Lower leg skin (tissue), 4 donors: Measurements from ENCODE around the gene PRPSAP2. TPM values are rescaled to one million over a fixed set of nuclear protein-coding genes. Genes with fewer than 3 reads are reported as not detected.
"Not testable (repeated sequence)": the region's sequence is repeated elsewhere in the genome, so short reads cannot be mapped to it uniquely, and the experiment has no call there.

Experiments used
- DNase-seq, 2 donors: peaks; one replicate each; pipeline ENCODE4 v3.0.0-alpha.2; 2019; ENCODE audit warnings: low spot score in 2 of 2
- H3K4me3 ChIP-seq: fragments of 200-600 bp; sonication (generic); 2 replicates; pipeline ENCODE4 v1.5.1; 2017; ENCODE audit warnings: mild to moderate bottlenecking, low read depth; ENCODE audit not compliant: poor library complexity, severe bottlenecking
- POLR2A ChIP-seq, 2 donors: fragments of 450-650 bp; IDR thresholded peaks; one replicate each; pipeline ENCODE4 v1.6.1; 2016 to 2017; ENCODE audit warnings: antibody characterized with exemption in 2 of 2, mild to moderate bottlenecking in 1 of 2, moderate library complexity in 1 of 2
- WGBS, 2 donors: methylation state at CpG; one replicate each; pipeline ENCODE4 v1.1.5; 2018; 5-methylcytosine and 5-hydroxymethylcytosine counted together
- intact Hi-C: fragments of 100-400 bp; cut with DNase I; formaldehyde crosslinking; loops from one replicate; pipeline ENCODE4 v1.15.0; 2023; ENCODE audit warnings: low total_unique reads
- total RNA-seq, 4 donors: library from RNA; depleted of rRNA; stranded (reverse); fragments of >200 nt; gene quantifications; one replicate each; pipeline ENCODE4 v1.1.0, GENCODE V29; 2016
- TF ChIP-seq, protein P1 (sequence below), 3 donors: fragments of 450-650 bp; IDR thresholded peaks; one replicate each; pipeline ENCODE4 v1.5.1; 2016; ENCODE audit warnings: antibody characterized with exemption in 3 of 3, mild to moderate bottlenecking in 3 of 3, moderate library complexity in 2 of 3

PRPSAP2 gene
- total RNA-seq, 4 donors from 2014 or later, result 16.3 to 27.3 (median 23.0) TPM

DNA sequence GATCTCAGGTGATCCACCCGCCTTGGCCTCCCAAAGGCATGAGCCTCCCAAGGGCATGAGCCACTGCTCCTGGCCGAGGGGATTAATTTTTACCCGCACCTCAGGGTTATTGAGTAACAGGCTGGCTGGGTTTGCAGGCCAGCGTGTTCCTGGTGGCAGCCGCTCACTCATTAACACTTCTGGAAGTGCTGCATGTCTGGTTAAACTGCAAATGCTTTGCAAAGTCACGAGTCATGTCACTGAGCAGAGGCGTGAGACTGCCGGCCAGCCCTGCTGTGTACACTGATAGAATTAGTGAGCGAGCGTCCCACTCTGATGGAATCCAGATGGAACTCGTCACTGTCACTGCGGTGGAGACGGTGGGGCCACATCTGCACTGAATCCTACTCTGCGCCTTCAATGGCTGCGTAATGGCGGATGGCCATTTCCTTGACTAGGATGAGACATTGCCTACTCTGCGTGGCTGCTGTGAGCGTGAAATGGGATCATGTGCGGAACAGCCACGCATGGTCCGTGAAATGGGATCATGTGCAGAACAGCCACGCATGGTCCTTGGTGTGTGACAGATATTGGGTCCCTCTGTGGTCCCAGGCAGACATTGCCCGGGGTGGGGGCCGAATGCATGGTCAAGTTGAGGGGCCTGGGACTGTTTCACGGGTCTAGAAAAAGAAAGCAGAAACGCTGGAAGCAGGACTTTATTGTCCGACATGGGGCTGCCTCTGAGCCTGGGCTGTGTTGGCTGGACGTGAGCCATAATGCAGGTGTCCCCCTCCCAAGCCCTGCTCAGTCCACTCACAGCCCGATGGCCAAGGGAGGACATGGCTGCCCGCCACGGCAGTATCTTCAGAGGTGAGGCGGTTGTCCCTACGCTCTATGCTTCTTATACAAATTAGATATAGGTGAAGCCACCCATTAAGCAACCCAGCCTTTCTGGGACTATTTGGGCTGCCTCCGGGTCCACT is 93.3 kb downstream of the PRPSAP2 start:
- intact Hi-C loops, result no loop called here
- no peak overlapping the region for H3K4me3 ChIP-seq
- TF ChIP-seq, protein P1, sequence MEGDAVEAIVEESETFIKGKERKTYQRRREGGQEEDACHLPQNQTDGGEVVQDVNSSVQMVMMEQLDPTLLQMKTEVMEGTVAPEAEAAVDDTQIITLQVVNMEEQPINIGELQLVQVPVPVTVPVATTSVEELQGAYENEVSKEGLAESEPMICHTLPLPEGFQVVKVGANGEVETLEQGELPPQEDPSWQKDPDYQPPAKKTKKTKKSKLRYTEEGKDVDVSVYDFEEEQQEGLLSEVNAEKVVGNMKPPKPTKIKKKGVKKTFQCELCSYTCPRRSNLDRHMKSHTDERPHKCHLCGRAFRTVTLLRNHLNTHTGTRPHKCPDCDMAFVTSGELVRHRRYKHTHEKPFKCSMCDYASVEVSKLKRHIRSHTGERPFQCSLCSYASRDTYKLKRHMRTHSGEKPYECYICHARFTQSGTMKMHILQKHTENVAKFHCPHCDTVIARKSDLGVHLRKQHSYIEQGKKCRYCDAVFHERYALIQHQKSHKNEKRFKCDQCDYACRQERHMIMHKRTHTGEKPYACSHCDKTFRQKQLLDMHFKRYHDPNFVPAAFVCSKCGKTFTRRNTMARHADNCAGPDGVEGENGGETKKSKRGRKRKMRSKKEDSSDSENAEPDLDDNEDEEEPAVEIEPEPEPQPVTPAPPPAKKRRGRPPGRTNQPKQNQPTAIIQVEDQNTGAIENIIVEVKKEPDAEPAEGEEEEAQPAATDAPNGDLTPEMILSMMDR (IDR thresholded peaks at IDR 0.05), result no peak
- no peak for TF ChIP-seq POLR2A (IDR thresholded peaks at IDR 0.05)
- WGBS, 2 donors, result 72% methylated on average over 34 of the region's 34 CpGs
- DNase-seq, result no peak

DNA sequence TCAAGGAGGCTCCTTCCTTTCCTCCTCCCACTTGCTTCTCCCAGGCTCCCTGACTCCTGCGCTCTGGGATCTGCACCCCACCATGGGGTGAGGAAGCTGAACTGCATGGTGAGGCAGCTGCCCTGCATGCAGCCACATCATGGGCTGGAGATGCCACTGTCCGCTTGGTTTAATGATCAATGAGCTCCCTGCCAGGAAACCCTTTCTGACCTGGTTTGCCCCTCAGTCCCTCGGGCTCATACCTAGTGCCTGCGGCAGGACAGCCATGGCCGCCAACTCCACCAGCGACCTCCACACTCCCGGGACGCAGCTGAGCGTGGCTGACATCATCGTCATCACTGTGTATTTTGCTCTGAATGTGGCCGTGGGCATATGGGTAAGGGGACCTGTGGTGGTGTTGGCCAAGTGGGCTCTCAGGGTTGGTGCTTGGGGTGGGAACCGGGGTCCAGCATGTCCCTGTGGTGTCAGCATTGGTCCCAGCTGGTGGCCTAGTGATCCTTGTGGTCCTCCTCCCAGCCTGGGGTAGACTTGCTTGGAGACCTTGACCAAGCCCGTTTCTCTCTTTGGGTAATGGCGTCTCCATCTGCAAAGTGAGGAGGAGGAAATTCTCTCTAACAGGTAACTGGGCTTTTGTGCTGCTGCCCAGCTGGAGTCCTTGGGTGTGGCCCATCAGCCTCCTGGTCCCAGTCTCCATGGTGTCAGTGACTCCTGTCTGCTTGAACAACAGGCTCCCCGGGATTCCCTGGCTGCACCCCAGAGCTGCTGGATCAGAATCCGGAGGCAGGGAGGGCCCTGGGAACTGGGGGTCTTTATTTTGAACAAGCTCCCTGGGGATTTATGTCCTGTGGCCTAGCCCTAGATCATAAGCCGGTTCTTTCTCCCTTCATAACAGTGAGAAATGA is 94.3 kb downstream of the PRPSAP2 start, which contains the start of gene SLC5A10:
SLC5A10 (plus strand) TSS at position 225 of the 902 bp plus-strand sequence; CDS start at position 266, 41 bp downstream.
- no peak for DNase-seq
- intact Hi-C loops, result no loop called here
- TF ChIP-seq, protein P1 (IDR thresholded peaks at IDR 0.05), result no peak
- TF ChIP-seq POLR2A (IDR thresholded peaks at IDR 0.05), result no peak
- H3K4me3 ChIP-seq, result no peak within 1 kb of the TSS
- WGBS, 2 donors, result 75 to 80% methylated on average over 17 of the region's 17 CpGs

DNA sequence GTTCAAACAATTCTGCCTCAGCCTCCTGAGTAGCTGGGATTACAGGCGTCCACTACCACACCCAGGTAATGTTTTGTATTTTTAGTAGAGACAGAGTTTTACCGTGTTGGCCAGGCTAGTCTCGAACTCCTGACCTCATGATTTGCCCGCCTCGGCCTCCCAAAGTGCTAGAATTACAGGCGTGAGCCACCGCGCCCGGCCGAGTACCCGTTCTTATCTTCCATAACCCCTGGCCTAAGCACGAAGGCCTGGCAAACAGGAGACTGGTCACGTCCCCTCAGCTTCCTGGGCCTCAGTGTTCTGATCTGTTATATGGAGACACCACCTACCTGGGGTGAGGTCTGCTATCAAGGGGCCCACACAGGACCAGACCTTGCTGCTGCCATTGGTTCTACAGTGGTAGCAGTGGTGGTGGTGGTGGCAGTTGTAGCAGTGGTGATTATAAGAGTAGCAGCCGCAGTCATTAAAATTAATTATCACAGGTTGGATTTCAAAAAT is 95.3 kb downstream of the PRPSAP2 start:
- no peak for TF ChIP-seq POLR2A (IDR thresholded peaks at IDR 0.05)
- TF ChIP-seq, protein P1 (IDR thresholded peaks at IDR 0.05), result no peak
- no peak overlapping the region for H3K4me3 ChIP-seq
- no peak for DNase-seq
- 92 to 97% methylated on average over 14 of the region's 14 CpGs for WGBS, 2 donors
- intact Hi-C loops, result no loop called here

DNA sequence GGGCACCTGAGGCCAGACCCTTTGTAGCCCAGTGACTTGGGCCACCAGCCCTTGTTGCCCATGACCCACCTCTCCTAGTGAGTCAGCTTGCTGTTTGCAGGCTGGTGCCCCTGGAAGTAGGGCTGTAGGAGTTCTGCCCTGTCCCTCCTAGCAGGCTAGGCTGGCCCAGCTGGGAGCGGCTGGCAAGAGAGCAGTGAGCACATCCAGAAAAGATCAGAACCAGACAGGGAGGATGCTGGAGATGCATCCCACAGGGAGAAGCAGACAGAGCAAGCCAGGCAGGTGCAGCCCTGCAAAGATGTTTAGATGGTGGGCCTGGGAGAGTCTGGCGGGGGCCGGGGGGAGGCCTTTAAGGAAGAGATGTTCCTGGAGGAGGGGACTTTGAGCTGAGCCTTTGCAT is 96.4 kb downstream of the PRPSAP2 start:
- 84 to 92% methylated on average over 3 of the region's 3 CpGs for WGBS, 2 donors

DNA sequence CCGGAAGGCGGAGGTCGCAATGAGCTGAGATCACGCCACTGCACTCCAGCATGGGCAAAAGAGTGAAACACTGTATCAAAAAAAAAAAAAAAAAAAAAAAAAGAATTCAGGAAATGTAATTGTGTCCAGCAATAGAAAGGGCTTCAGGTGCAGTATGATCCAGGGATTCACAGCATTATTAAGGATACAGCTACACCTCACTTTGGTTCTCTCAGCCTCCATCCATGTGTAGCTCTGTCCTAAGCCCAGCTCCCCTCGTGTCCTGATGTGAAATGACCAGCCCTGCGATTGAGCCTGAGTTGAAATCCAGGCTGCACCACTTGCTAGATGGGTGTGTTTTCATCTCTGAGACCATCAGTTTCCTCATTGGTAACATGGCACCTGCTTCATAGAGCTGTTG is 97.1 kb downstream of the PRPSAP2 start:
- intact Hi-C loops, result no loop called here
- no peak for TF ChIP-seq POLR2A (IDR thresholded peaks at IDR 0.05)
- TF ChIP-seq, protein P1 (IDR thresholded peaks at IDR 0.05), result no peak
- 96 to 99% methylated on average over 6 of the region's 6 CpGs for WGBS, 2 donors

More for the DNA sequence above, 96.4 kb downstream of the PRPSAP2 start:
- intact Hi-C loops, result no loop called here
- DNase-seq, result no peak
- TF ChIP-seq, protein P1 (IDR thresholded peaks at IDR 0.05), result no peak
- H3K4me3 ChIP-seq, result no peak overlapping the region

DNA sequence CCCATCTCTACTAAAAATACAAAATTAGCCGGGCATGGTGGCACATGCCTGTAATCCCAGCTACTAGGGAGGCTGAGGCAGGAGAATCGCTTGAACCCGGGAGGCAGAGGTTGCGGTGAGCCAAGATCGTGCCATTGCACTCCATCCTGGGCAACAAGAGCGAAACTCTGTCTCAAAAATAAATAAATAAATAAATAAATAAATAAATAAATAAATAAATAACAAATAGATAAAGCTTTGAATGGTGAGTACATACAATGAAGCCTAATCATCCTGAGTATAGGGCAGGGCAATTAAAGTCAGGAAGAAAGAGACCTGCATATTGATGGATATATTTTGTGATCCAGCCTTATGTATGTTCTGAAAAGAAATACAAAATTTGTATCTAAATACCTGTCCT is 98.1 kb downstream of the PRPSAP2 start:
- H3K4me3 ChIP-seq, DNase-seq, intact Hi-C loops: not testable (repeated sequence)

More for the DNA sequence above, 97.1 kb downstream of the PRPSAP2 start:
- DNase-seq, result no peak
- no peak overlapping the region for H3K4me3 ChIP-seq

More for the DNA sequence above, 98.1 kb downstream of the PRPSAP2 start:
- 93 to 96% methylated on average over 6 of the region's 6 CpGs for WGBS, 2 donors
